RWPE2 (cell line): ENCODE measurements around the gene NLRP7.
"Not testable (repeated sequence)": the region's sequence is repeated elsewhere in the genome, so short reads cannot be mapped to it uniquely, and the experiment has no call there.

Experiments
- ATAC-seq: fragments of 200-7000 bp; cut with Tn5 transposase; 3 replicates; pipeline ENCODE4 v1.9.1; 2021; ENCODE audit warnings: low read depth
- DNase-seq: peaks from one replicate; pipeline ENCODE4 v3.0.0-alpha.2; 2020; ENCODE audit warnings: low spot score
- H3K27ac ChIP-seq: fragments of 450-650 bp; 2 replicates; pipeline ENCODE4 v1.5.1; 2017; ENCODE audit warnings: mild to moderate bottlenecking; ENCODE audit not compliant: poor library complexity, severe bottlenecking
- H3K27me3 ChIP-seq: fragments of 250-450 bp; sonication (Bioruptor Pico); 2 replicates; pipeline ENCODE4 v1.5.1; 2021; ENCODE audit warnings: mild to moderate bottlenecking, moderate library complexity; ENCODE audit not compliant: insufficient read depth, poor library complexity, severe bottlenecking
- H3K36me3 ChIP-seq: fragments of 250-450 bp; sonication (Bioruptor Pico); 2 replicates; pipeline ENCODE4 v1.5.1; 2020; ENCODE audit warnings: low read depth, mild to moderate bottlenecking, moderate library complexity
- H3K4me1 ChIP-seq: fragments of 250-450 bp; sonication (Bioruptor Pico); 2 replicates; pipeline ENCODE4 v1.5.1; 2021; ENCODE audit warnings: mild to moderate bottlenecking, moderate library complexity; ENCODE audit not compliant: insufficient read depth, poor library complexity, severe bottlenecking
- H3K4me3 ChIP-seq: fragments of 250-450 bp; sonication (Bioruptor Pico); 2 replicates; pipeline ENCODE4 v1.5.1; 2021; ENCODE audit warnings: mild to moderate bottlenecking, moderate library complexity; ENCODE audit not compliant: severe bottlenecking
- H3K9me3 ChIP-seq: fragments of 250-450 bp; sonication (Bioruptor Pico); 2 replicates; pipeline ENCODE4 v1.5.1; 2021; ENCODE audit warnings: mild to moderate bottlenecking, moderate library complexity; ENCODE audit not compliant: severe bottlenecking
- CTCF ChIP-seq: fragments of 450-650 bp; IDR thresholded peaks from one replicate; pipeline ENCODE4 v1.5.1; 2017; ENCODE audit warnings: mild to moderate bottlenecking, moderate library complexity; ENCODE audit not compliant: poor library complexity, severe bottlenecking

The NLRP7 gene

GRCh38 chr19:54923276-54923675 lies 24.1 kb downstream of the NLRP7 start:
- ATAC-seq (no peak), DNase-seq (no peak)
- H3K4me3 ChIP-seq = no peak overlapping the region
- no peaks in the 10 kb centered on the region for H3K36me3 ChIP-seq
- no peak overlapping the region for H3K27ac ChIP-seq
- H3K4me1 ChIP-seq = no peaks in the 10 kb centered on the region
- TF ChIP-seq CTCF = no peak
- peaks cover 4% of the 10 kb centered on the region for H3K9me3 ChIP-seq
- no peaks in the 10 kb centered on the region for H3K27me3 ChIP-seq

GRCh38 chr19:54921082-54921481 lies 26.2 kb downstream of the NLRP7 start:
- H3K36me3 ChIP-seq = no peaks in the 10 kb centered on the region
- no peaks in the 10 kb centered on the region for H3K4me1 ChIP-seq
- ATAC-seq = no peak
- no peak overlapping the region for H3K27ac ChIP-seq
- no peak overlapping the region for H3K4me3 ChIP-seq
- no peak for TF ChIP-seq CTCF
- H3K9me3 ChIP-seq = no peaks in the 10 kb centered on the region
- H3K27me3 ChIP-seq = no peaks in the 10 kb centered on the region
- no peak for DNase-seq

- not testable (repeated sequence) for H3K27ac ChIP-seq, H3K4me1 ChIP-seq, ATAC-seq, H3K27me3 ChIP-seq, H3K36me3 ChIP-seq, H3K9me3 ChIP-seq, DNase-seq, H3K4me3 ChIP-seq
- TF ChIP-seq CTCF = peak; percentile 73
Observed at GRCh38 chr19:54919646-54920563, 27.4 kb downstream of the NLRP7 start.

GRCh38 chr19:54918499-54918898 lies 28.8 kb downstream of the NLRP7 start:
- Histone ChIP-seq H3K9me3 (no peaks in the 10 kb centered on the region), H3K4me3 (no peak overlapping the region), H3K27me3 (no peaks in the 10 kb centered on the region), H3K27ac (no peak overlapping the region), H3K4me1 (no peaks in the 10 kb centered on the region), H3K36me3 (no peaks in the 10 kb centered on the region)
- ATAC-seq (no peak), DNase-seq (no peak)
- TF ChIP-seq CTCF = no peak

GRCh38 chr19:54916822-54917221 lies 30.5 kb downstream of the NLRP7 start:
- ATAC-seq (no peak), DNase-seq (no peak)
- no peak for TF ChIP-seq CTCF

GRCh38 chr19:54907899-54908298 lies 39.4 kb downstream of the NLRP7 start:
- not testable (repeated sequence) for H3K4me3 ChIP-seq, H3K4me1 ChIP-seq, H3K27ac ChIP-seq, DNase-seq, H3K36me3 ChIP-seq, H3K9me3 ChIP-seq, H3K27me3 ChIP-seq, ATAC-seq

More at GRCh38 chr19:54916822-54917221, 30.5 kb downstream of the NLRP7 start:
- no peaks in the 10 kb centered on the region for H3K36me3 ChIP-seq
- no peaks in the 10 kb centered on the region for H3K9me3 ChIP-seq
- no peak overlapping the region for H3K4me3 ChIP-seq
- H3K27me3 ChIP-seq = no peaks in the 10 kb centered on the region
- H3K27ac ChIP-seq = no peak overlapping the region
- H3K4me1 ChIP-seq = no peaks in the 10 kb centered on the region
